ENCODE measurements around the gene PRSS2.

Gene PRSS2

DNA sequence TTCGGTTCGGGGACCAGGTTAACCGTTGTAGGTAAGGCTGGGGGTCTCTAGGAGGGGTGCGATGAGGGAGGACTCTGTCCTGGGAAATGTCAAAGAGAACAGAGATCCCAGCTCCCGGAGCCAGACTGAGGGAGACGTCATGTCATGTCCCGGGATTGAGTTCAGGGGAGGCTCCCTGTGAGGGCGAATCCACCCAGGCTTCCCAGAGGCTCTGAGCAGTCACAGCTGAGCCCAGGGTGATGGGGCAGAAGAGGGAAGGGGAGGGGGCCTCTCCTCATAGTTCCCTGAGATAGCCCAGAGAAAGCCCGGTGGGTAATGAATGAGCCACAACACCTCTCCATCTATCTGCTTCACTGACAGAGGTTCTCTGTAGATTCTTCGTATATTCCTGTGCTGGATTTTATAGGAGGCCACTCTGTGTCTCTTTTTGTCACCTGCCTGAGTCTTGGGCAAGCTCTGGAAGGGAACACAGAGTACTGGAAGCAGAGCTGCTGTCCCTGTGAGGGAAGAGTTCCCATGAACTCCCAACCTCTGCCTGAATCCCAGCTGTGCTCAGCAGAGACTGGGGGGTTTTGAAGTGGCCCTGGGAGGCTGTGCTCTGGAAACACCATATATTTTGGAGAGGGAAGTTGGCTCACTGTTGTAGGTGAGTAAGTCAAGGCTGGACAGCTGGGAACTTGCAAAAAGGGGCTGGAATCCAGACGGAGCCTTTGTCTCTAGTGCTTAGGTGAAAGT, 16.4 kb downstream of the PRSS2 start:
- no peak for DNase-seq (ENCODE audit: low read depth in 2 of 2)

DNA sequence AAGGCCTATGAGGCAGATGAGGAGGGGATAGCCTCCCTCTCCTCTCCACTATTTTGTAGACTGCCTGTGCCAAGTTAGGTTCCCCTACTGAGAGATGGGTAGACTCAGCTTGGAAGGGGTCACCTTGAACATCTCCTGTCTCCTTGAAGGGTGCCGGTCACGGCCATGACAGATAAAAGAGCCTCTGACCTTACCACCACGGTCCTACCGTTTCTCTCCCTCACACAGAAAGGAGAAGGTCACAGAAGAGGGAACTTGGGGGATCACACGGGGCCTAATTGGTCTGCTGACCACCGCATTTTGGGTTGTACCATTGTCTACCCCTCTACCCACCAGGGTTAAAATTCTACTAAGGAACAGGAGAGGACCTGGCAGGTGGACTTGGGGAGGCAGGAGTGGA, 17.0 kb downstream of the PRSS2 start:
- DNase-seq (ENCODE audit: low read depth in 2 of 2) = no peak

DNA sequence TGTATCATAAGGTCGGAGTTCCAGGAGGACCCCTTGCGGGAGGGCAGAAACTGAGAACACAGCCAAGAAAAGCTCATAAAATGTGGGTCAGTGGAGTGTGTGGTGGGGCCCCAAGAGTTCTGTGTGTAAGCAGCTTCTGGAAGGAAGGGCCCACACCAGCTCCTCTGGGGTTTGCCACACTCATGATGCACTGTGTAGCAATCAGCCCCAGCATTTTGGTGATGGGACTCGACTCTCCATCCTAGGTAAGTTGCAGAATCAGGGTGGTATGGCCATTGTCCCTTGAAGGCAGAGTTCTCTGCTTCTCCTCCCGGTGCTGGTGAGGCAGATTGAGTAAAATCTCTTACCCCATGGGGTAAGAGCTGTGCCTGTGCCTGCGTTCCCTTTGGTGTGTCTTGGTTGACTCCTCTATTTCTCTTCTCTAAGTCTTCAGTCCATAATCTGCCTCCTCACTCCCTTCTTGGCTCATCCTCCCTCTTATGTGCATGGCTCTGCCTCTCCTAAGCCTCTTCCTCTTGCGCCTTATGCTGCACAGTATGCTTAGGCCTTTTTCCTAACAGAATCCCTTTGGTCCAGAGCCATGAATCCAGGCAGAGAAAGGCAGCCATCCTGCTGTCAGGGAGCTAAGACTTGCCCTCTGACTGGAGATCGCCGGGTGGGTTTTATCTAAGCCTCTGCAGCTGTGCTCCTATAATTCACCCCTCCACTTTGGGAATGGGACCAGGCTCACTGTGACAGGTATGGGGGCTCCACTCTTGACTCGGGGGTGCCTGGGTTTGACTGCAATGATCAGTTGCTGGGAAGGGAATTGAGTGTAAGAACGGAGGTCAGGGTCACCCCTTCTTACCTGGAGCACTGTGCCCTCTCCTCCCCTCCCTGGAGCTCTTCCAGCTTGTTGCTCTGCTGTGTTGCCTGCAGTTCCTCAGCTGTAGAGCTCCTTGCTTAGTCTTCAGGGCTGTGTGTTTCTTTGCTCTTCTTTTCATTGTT, 17.8 kb downstream of the PRSS2 start:
- no peak for DNase-seq (ENCODE audit: low read depth in 2 of 2)

DNA sequence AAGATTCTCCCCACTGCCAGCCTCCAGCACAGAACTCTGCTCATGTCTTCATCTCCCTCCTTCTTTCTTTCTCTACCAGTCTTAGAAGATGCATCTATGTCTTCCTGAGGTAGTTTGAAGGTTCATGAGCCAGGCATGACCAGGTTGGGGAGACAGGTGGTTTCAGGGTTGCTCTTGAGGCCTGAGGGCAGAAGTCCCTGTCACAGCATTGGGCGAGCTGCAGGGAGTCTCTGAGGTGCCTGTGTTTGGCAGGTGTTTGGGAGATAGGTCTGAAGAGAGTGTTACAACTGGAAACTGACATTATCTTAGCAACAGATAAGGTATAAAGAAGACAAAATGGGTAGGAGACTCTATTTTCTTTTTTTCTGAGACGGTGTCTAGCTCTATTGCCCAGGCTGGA, 18.7 kb downstream of the PRSS2 start:
- DNase-seq (ENCODE audit: low read depth in 2 of 2) = no peak

DNA sequence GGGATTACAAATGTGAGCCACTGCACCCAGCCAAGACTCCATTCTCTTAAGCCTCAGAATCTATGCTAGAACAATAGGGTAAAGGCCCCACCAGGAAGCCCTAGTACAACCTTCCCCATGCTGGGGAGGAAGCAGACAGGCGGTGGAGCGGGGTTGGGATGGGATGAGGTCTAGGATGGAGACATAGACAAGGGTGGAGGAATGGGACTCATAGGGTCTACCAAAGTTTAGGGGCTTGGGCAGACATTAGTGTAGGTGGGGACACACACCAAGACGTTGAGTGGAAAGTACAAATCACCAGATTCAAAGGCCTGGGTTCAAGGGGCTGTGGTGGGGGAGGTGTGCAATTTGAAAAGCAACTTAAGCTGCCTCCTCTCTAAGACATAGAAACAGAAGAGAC, 19.3 kb downstream of the PRSS2 start:
- DNase-seq (ENCODE audit: low read depth in 2 of 2) = no peak

DNA sequence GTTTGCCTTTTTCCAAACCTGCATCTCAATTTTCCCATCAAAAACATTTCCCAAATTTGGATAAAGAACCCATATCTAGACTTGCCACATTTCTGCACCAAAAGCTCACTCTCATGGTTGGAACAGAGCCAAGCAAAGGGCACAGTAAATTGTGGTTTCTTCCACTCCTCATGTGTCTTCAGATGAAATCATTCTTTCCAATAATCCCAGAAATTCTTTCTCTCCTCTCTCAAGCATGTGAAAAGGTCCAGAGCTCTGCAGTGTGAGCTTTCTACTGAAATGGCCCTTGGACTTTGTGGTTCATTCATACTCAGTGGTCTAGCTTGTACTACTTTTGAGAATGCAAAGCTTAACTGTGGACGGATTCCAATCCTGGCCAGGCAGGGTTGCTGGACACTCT, 19.8 kb downstream of the PRSS2 start:
- DNase-seq (ENCODE audit: low read depth in 2 of 2) = no peak

DNA sequence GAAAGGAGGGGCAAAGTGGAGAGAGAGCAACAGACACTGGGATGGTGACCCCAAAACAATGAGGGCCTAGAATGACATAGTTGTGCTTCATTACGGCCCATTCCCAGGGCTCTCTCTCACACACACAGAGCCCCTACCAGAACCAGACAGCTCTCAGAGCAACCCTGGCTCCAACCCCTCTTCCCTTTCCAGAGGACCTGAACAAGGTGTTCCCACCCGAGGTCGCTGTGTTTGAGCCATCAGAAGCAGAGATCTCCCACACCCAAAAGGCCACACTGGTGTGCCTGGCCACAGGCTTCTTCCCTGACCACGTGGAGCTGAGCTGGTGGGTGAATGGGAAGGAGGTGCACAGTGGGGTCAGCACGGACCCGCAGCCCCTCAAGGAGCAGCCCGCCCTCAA, 20.7 kb downstream of the PRSS2 start:
- no peak for DNase-seq (ENCODE audit: low read depth in 2 of 2)

DNA sequence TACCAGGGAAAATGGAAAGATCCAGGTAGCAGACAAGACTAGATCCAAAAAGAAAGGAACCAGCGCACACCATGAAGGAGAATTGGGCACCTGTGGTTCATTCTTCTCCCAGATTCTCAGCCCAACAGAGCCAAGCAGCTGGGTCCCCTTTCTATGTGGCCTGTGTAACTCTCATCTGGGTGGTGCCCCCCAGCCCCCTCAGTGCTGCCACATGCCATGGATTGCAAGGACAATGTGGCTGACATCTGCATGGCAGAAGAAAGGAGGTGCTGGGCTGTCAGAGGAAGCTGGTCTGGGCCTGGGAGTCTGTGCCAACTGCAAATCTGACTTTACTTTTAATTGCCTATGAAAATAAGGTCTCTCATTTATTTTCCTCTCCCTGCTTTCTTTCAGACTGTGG, 21.4 kb downstream of the PRSS2 start:
- no peak for DNase-seq (ENCODE audit: low read depth in 2 of 2)

DNA sequence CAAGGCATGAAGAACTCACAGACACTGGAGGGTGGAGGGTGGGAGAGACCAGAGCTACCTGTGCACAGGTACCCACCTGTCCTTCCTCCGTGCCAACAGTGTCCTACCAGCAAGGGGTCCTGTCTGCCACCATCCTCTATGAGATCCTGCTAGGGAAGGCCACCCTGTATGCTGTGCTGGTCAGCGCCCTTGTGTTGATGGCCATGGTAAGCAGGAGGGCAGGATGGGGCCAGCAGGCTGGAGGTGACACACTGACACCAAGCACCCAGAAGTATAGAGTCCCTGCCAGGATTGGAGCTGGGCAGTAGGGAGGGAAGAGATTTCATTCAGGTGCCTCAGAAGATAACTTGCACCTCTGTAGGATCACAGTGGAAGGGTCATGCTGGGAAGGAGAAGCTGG, 21.8 kb downstream of the PRSS2 start:
- no peak for DNase-seq (ENCODE audit: low read depth in 2 of 2)

DNA sequence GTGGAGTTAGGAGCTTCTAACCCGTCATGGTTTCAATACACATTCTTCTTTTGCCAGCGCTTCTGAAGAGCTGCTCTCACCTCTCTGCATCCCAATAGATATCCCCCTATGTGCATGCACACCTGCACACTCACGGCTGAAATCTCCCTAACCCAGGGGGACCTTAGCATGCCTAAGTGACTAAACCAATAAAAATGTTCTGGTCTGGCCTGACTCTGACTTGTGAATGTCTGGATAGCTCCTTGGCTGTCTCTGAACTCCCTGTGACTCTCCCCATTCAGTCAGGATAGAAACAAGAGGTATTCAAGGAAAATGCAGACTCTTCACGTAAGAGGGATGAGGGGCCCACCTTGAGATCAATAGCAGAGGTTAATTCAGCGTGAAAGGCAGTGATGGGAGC, 22.4 kb downstream of the PRSS2 start:
- DNase-seq (ENCODE audit: low read depth in 2 of 2) = no peak

DNA sequence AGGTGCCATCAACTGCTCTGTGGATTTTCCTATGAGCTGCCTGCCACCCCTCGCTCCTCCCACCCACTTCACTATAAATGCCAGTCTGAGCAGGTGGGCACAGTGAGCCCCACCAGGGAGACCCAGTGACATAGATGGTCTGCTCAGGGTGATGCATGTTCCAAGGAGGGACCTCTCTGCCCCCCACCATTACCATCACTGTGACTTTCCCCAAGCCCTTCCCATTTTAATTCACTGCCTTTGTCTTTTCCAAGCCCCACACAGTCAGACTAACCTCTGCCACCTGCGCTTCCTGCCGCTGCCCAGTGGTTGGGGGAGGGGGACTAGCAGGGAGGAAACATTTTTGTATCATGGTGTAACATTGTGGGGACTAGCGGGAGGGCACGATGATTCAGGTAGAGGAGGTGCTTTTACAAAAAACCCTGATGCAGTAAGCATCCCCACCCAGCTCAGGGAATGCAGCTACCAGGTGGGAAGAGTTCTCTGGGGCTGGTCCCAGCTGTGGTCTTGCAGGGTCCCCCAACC, 24.6 kb downstream of the PRSS2 start:
- DNase-seq (ENCODE audit: low read depth in 2 of 2) = peak in 1 of 2 donors; percentile 62

DNA sequence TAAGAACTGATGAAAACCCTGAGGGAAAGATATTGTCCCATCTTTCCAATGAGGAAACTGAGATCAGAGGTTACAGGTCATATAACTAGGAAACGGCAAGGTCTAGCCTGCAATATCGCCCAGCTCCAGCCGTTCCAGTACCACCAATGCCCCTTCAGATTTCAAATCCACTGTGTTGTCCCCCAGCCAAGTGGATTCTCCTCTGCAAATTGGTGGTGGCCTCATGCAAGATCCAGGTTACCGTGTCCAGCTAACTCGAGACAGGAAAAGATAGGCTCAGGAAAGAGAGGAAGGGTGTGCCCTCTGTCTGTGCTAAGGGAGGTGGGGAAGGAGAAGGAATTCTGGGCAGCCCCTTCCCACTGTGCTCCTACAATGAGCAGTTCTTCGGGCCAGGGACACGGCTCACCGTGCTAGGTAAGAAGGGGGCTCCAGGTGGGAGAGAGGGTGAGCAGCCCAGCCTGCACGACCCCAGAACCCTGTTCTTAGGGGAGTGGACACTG, 25.3 kb downstream of the PRSS2 start:
- DNase-seq (ENCODE audit: low read depth in 2 of 2) = no peak

DNA sequence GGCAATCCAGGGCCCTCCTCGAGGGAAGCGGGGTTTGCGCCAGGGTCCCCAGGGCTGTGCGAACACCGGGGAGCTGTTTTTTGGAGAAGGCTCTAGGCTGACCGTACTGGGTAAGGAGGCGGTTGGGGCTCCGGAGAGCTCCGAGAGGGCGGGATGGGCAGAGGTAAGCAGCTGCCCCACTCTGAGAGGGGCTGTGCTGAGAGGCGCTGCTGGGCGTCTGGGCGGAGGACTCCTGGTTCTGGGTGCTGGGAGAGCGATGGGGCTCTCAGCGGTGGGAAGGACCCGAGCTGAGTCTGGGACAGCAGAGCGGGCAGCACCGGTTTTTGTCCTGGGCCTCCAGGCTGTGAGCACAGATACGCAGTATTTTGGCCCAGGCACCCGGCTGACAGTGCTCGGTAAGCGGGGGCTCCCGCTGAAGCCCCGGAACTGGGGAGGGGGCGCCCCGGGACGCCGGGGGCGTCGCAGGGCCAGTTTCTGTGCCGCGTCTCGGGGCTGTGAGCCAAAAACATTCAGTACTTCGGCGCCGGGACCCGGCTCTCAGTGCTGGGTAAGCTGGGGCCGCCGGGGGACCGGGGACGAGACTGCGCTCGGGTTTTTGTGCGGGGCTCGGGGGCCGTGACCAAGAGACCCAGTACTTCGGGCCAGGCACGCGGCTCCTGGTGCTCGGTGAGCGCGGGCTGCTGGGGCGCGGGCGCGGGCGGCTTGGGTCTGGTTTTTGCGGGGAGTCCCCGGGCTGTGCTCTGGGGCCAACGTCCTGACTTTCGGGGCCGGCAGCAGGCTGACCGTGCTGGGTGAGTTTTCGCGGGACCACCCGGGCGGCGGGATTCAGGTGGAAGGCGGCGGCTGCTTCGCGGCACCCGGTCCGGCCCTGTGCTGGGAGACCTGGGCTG, 26.0 kb downstream of the PRSS2 start:
- no peak for DNase-seq (ENCODE audit: low read depth in 2 of 2)

DNA sequence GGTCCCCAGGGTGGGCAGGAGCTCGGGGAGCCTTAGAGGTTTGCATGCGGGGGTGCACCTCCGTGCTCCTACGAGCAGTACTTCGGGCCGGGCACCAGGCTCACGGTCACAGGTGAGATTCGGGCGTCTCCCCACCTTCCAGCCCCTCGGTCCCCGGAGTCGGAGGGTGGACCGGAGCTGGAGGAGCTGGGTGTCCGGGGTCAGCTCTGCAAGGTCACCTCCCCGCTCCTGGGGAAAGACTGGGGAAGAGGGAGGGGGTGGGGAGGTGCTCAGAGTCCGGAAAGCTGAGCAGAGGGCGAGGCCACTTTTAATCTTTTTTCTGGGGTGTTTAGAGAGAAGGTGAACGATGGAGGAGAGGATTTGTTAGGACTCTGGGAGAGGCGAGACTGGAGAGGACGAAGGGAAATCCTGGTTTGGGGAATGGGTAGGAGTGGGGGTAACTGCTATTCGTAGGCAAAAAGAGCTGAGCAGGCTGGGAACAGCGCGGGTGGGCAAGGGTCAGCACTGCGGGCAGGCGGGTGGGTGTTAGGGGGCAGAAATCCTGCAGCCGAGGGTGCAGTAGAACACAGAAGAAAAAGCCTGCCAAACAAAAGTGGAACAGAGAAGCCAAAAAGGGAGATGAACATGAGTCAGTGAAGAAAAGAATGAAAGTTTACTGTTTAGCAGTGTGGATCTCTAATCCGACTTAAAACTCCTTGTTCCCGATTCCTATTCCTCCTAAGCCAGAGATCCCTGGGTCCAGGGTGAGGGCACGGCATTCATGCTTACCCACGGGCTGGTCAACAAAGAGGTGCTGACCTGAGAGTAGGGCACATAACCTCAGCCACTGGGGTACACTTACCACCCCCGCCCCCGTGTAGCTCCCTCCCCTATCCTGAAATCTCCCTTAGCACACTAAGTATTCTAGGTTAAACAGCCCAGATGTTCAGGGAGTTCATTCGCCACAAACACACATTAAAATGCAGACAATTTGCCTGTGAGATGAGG, 26.9 kb downstream of the PRSS2 start:
- DNase-seq (ENCODE audit: low read depth in 2 of 2) = no peak

DNA sequence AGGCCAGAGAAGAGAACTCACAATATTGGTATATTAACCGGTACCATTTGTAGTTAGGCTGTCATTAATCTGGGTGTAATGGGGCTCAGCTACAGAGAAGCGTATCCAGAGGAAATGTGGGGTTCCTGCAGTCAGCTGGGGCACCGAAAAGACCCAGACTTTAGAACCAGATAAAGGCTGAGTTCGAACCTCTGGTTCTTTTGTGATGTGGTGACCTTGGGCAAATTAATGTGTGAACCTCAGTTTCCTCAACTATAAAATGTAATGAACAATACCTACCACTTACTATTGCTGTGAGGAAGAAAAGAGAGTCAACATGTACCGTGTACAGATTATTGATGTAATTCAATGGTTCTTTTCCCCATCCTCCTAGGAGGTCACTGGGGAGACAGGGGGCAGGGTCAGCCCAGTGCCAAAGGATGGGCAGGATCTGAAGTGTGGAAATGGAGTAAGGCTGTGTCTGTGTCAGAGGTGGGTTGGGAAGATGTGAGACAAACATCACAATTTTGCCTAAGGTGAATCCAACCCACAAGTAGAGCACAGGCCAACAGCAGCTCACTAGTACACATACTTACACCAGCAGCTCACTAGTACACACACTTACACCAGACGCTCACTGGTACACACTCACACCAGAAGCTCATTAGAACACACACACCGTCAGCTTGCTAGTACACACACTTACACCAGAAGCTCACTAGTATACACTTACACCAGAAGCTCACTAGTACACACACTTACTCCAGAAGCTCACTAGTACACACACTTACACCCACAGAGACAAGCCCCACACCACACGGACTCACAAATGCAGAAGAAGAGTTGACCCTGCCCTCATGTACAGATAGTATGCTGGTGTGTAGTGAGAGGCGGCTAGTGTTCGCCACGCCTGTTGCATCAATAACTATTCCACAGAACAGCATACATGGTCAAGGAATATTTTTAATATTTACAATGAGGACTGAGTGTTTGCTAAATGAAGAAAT, 28.0 kb downstream of the PRSS2 start:
- no peak for DNase-seq (ENCODE audit: low read depth in 2 of 2)

DNA sequence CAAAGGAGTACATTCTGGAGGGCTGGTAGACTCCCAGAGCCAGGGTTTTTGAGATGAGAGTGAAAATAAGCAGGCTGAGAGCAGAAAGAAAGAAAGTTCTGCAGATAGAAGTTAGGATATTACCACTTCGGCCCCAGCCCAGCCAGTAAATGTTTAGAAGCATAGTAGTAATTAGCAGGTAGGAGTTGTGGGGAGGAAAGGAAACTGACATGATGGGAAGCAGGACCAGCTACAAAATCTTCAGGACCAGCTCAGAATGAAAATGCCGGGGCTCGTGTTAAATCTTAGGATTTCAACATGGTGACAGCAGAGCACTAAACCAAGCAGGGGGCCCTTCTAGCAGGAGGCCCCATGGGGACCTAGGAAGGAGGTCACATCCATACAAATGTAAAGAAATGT, 28.7 kb downstream of the PRSS2 start:
- no peak for DNase-seq (ENCODE audit: low read depth in 2 of 2)

DNA sequence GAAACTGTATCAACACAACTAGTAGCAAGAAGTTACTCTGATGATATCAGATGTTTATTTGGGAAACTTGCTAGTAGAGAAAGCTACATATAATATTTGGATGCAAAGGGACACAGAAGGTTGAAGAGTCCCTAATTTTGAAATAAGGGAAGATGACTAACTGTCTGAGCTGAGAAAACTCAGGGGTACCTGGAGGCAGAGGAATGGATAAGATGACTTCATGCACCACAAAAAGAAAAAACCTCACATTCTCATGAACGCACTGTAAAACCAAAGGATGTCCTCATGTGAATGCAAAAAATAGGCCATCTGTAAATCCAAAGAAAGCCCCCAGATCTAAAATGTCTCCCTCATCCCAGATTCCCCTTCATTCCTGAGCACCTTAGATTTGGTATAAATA, 29.3 kb downstream of the PRSS2 start:
- DNase-seq (ENCODE audit: low read depth in 2 of 2) = no peak

DNA sequence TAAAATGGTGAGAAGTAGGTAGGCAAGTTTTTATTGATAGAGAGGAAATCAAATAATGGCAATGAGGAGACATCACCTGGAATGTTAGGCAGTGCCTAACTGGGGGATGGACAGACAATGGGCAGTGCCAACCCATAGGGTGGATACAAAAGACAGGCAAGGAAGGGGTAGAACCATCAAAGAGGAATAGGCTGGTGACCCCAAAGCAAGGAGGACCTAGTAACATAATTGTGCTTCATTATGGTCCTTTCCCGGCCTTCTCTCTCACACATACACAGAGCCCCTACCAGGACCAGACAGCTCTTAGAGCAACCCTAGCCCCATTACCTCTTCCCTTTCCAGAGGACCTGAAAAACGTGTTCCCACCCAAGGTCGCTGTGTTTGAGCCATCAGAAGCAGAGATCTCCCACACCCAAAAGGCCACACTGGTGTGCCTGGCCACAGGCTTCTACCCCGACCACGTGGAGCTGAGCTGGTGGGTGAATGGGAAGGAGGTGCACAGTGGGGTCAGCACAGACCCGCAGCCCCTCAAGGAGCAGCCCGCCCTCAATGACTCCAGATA, 30.0 kb downstream of the PRSS2 start:
- DNase-seq (ENCODE audit: low read depth in 2 of 2) = no peak
